Measurements from ENCODE around the gene XPOT.

DNA sequence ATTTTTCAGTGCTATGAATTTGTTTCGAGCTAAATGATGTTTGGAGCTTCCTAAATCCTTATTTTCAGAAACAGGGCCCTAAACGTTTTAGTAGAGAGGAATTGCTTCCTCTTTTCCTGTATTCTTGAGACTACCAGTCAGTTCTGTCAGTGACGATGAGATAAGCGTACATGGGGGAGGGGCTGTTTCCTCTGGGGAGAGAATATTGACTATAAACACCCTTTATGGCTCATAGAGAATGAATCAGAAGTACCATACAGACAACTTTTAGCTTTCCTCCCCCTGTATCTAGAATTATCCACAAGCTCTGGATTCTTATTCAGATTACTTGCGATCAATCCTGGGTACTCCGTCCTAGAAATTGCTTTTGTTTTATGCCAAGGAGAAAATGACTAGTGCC is 52.8 kb downstream of the XPOT start:
- no peak for TF ChIP-seq CTCF (conservative IDR thresholded peaks at IDR 0.05; ENCODE audit: low read length)
- no peak for TF ChIP-seq EZH2phosphoT487 (IDR thresholded peaks at IDR 0.05; ENCODE audit: borderline replicate concordance)
